ENCODE results near the gene PFDN6.

Gene PFDN6

GRCh38 chr6:33295621-33296369 is 6.4 kb downstream of the PFDN6 start:
- DNase-seq (ENCODE audit: low read depth), result no peak

GRCh38 chr6:33296797-33297405 is 7.5 kb downstream of the PFDN6 start:
- no peak for DNase-seq (ENCODE audit: low read depth)

GRCh38 chr6:33297406-33297955 is 8.1 kb downstream of the PFDN6 start:
- DNase-seq (ENCODE audit: low read depth), result no peak

- DNase-seq (ENCODE audit: low read depth), result peak; percentile 84
Measured at GRCh38 chr6:33297956-33298772, 8.8 kb downstream of the PFDN6 start.

GRCh38 chr6:33298773-33299236 is 9.4 kb downstream of the PFDN6 start, which contains the start of gene RGL2:
Gene RGL2 (minus strand): TSS chr6:33298942. CDS start chr6:33298610, 332 bp downstream.
- peak; percentile 46 for DNase-seq (ENCODE audit: low read depth)

- peak; percentile 87 for DNase-seq (ENCODE audit: low read depth)
Measured at GRCh38 chr6:33299237-33299944, 10.0 kb downstream of the PFDN6 start.

GRCh38 chr6:33301877-33302276 is 12.5 kb downstream of the PFDN6 start:
- DNase-seq (ENCODE audit: low read depth), result no peak

- DNase-seq (ENCODE audit: low read depth), result no peak
Measured at GRCh38 chr6:33304216-33304615, 14.8 kb downstream of the PFDN6 start.

GRCh38 chr6:33305052-33305451 is 15.7 kb downstream of the PFDN6 start:
- DNase-seq (ENCODE audit: low read depth), result no peak

GRCh38 chr6:33306356-33306755 is 17.0 kb downstream of the PFDN6 start:
- no peak for DNase-seq (ENCODE audit: low read depth)

GRCh38 chr6:33312361-33313104 is 23.1 kb downstream of the PFDN6 start:
- no peak for DNase-seq (ENCODE audit: low read depth)

- DNase-seq (ENCODE audit: low read depth), result no peak
Measured at GRCh38 chr6:33313105-33313708, 23.8 kb downstream of the PFDN6 start.

GRCh38 chr6:33313709-33314514 is 24.5 kb downstream of the PFDN6 start, which contains the start of gene TAPBP:
Gene TAPBP (minus strand): TSS chr6:33314078. CDS start chr6:33314041, 37 bp downstream.
- DNase-seq (ENCODE audit: low read depth), result peak; percentile 30

- peak; percentile 61 for DNase-seq (ENCODE audit: low read depth)
Measured at GRCh38 chr6:33314515-33314942, 25.1 kb downstream of the PFDN6 start.

- DNase-seq (ENCODE audit: low read depth), result no peak
Measured at GRCh38 chr6:33314943-33315792, 25.8 kb downstream of the PFDN6 start.

GRCh38 chr6:33315793-33316602 is 26.6 kb downstream of the PFDN6 start:
- no peak for DNase-seq (ENCODE audit: low read depth)

- no peak for DNase-seq (ENCODE audit: low read depth)
Measured at GRCh38 chr6:33316603-33317418, 27.4 kb downstream of the PFDN6 start.

Data from GM04504 (cell line).